ENCODE results near the gene ENPP7.

The ENPP7 gene

GRCh38 chr17:79728908-79729471 lies 1.8 kb upstream of the ENPP7 start:
- Histone ChIP-seq H3K4me1 (ENCODE audit: insufficient read depth, insufficient read length) (peaks cover 8% of the 10 kb centered on the region), H3K9ac (ENCODE audit: insufficient read length, low read depth) (no peak overlapping the region), H3K4me3 (ENCODE audit: insufficient read length, low read depth) (no peak overlapping the region), H3K27me3 (ENCODE audit: insufficient read depth, insufficient read length) (no peaks in the 10 kb centered on the region), H3K36me3 (ENCODE audit: insufficient read depth, insufficient read length, low read length) (no peaks in the 10 kb centered on the region), H3K9me3 (ENCODE audit: insufficient read depth, low read length) (no peaks in the 10 kb centered on the region)
- no peak for DNase-seq (ENCODE audit: low read depth, low spot score)
- TF ChIP-seq SUZ12 (IDR thresholded peaks at IDR 0.05; ENCODE audit: extremely low read depth, insufficient read depth, insufficient read length) (no peak), ZNF274 (IDR thresholded peaks at IDR 0.05; ENCODE audit: low read depth, low read length) (no peak), YY1 (IDR thresholded peaks at IDR 0.05; ENCODE audit: insufficient read depth, insufficient read length) (no peak)

GRCh38 chr17:79729761-79730160 lies 982 bp upstream of the ENPP7 start:
- H3K4me3 ChIP-seq (ENCODE audit: insufficient read length, low read depth), result no peak overlapping the region
- H3K4me1 ChIP-seq (ENCODE audit: insufficient read depth, insufficient read length), result peaks cover 8% of the 10 kb centered on the region
- DNase-seq (ENCODE audit: low read depth, low spot score), result no peak
- no peak overlapping the region for H3K9ac ChIP-seq (ENCODE audit: insufficient read length, low read depth)
- H3K27me3 ChIP-seq (ENCODE audit: insufficient read depth, insufficient read length), result no peaks in the 10 kb centered on the region
- no peaks in the 10 kb centered on the region for H3K9me3 ChIP-seq (ENCODE audit: insufficient read depth, low read length)
- no peaks in the 10 kb centered on the region for H3K36me3 ChIP-seq (ENCODE audit: insufficient read depth, insufficient read length, low read length)
- TF ChIP-seq YY1 (IDR thresholded peaks at IDR 0.05; ENCODE audit: insufficient read depth, insufficient read length) (no peak), SUZ12 (IDR thresholded peaks at IDR 0.05; ENCODE audit: extremely low read depth, insufficient read depth, insufficient read length) (no peak), ZNF274 (IDR thresholded peaks at IDR 0.05; ENCODE audit: low read depth, low read length) (no peak)

GRCh38 chr17:79730437-79730768 lies 340 bp upstream of the ENPP7 start:
- TF ChIP-seq SUZ12 (IDR thresholded peaks at IDR 0.05; ENCODE audit: extremely low read depth, insufficient read depth, insufficient read length) (no peak), ZNF274 (IDR thresholded peaks at IDR 0.05; ENCODE audit: low read depth, low read length) (no peak), YY1 (IDR thresholded peaks at IDR 0.05; ENCODE audit: insufficient read depth, insufficient read length) (no peak)
- H3K27me3 ChIP-seq (ENCODE audit: insufficient read depth, insufficient read length), result no peaks in the 10 kb centered on the region
- no peak for DNase-seq (ENCODE audit: low read depth, low spot score)
- no peaks in the 10 kb centered on the region for H3K9me3 ChIP-seq (ENCODE audit: insufficient read depth, low read length)
- no peak overlapping the region for H3K4me3 ChIP-seq (ENCODE audit: insufficient read length, low read depth)
- H3K36me3 ChIP-seq (ENCODE audit: insufficient read depth, insufficient read length, low read length), result no peaks in the 10 kb centered on the region
- H3K9ac ChIP-seq (ENCODE audit: insufficient read length, low read depth), result no peak overlapping the region
- peaks cover 8% of the 10 kb centered on the region for H3K4me1 ChIP-seq (ENCODE audit: insufficient read depth, insufficient read length)

GRCh38 chr17:79732254-79732653 lies 1.5 kb downstream of the ENPP7 start:
- H3K36me3 ChIP-seq (ENCODE audit: insufficient read depth, insufficient read length, low read length), result no peaks in the 10 kb centered on the region
- H3K9me3 ChIP-seq (ENCODE audit: insufficient read depth, low read length), result no peaks in the 10 kb centered on the region
- no peak overlapping the region for H3K9ac ChIP-seq (ENCODE audit: insufficient read length, low read depth)
- TF ChIP-seq SUZ12 (IDR thresholded peaks at IDR 0.05; ENCODE audit: extremely low read depth, insufficient read depth, insufficient read length), result no peak
- TF ChIP-seq ZNF274 (IDR thresholded peaks at IDR 0.05; ENCODE audit: low read depth, low read length), result no peak
- TF ChIP-seq YY1 (IDR thresholded peaks at IDR 0.05; ENCODE audit: insufficient read depth, insufficient read length), result no peak
- no peak overlapping the region for H3K4me3 ChIP-seq (ENCODE audit: insufficient read length, low read depth)
- peaks cover 8% of the 10 kb centered on the region for H3K4me1 ChIP-seq (ENCODE audit: insufficient read depth, insufficient read length)
- no peak for DNase-seq (ENCODE audit: low read depth, low spot score)
- no peaks in the 10 kb centered on the region for H3K27me3 ChIP-seq (ENCODE audit: insufficient read depth, insufficient read length)

GRCh38 chr17:79732804-79733691 lies 2.3 kb downstream of the ENPP7 start:
- Histone ChIP-seq H3K4me3 (ENCODE audit: insufficient read length, low read depth) (no peak overlapping the region), H3K4me1 (ENCODE audit: insufficient read depth, insufficient read length) (peaks cover 8% of the 10 kb centered on the region), H3K36me3 (ENCODE audit: insufficient read depth, insufficient read length, low read length) (no peaks in the 10 kb centered on the region), H3K9ac (ENCODE audit: insufficient read length, low read depth) (no peak overlapping the region), H3K9me3 (ENCODE audit: insufficient read depth, low read length) (no peaks in the 10 kb centered on the region), H3K27me3 (ENCODE audit: insufficient read depth, insufficient read length) (no peaks in the 10 kb centered on the region)
- TF ChIP-seq ZNF274 (IDR thresholded peaks at IDR 0.05; ENCODE audit: low read depth, low read length), result no peak
- no peak for TF ChIP-seq YY1 (IDR thresholded peaks at IDR 0.05; ENCODE audit: insufficient read depth, insufficient read length)
- no peak for TF ChIP-seq SUZ12 (IDR thresholded peaks at IDR 0.05; ENCODE audit: extremely low read depth, insufficient read depth, insufficient read length)
- no peak for DNase-seq (ENCODE audit: low read depth, low spot score)

GRCh38 chr17:79733692-79734070 lies 2.9 kb downstream of the ENPP7 start:
- Histone ChIP-seq H3K9ac (ENCODE audit: insufficient read length, low read depth) (no peak overlapping the region), H3K4me3 (ENCODE audit: insufficient read length, low read depth) (no peak overlapping the region), H3K27me3 (ENCODE audit: insufficient read depth, insufficient read length) (no peaks in the 10 kb centered on the region), H3K36me3 (ENCODE audit: insufficient read depth, insufficient read length, low read length) (no peaks in the 10 kb centered on the region), H3K9me3 (ENCODE audit: insufficient read depth, low read length) (no peaks in the 10 kb centered on the region), H3K4me1 (ENCODE audit: insufficient read depth, insufficient read length) (peaks cover 8% of the 10 kb centered on the region)
- no peak for DNase-seq (ENCODE audit: low read depth, low spot score)
- TF ChIP-seq ZNF274 (IDR thresholded peaks at IDR 0.05; ENCODE audit: low read depth, low read length), result no peak
- no peak for TF ChIP-seq YY1 (IDR thresholded peaks at IDR 0.05; ENCODE audit: insufficient read depth, insufficient read length)

- Histone ChIP-seq H3K9ac (ENCODE audit: insufficient read length, low read depth) (no peak overlapping the region), H3K4me1 (ENCODE audit: insufficient read depth, insufficient read length) (peaks cover 7% of the 10 kb centered on the region), H3K27me3 (ENCODE audit: insufficient read depth, insufficient read length) (peaks cover 6% of the 10 kb centered on the region), H3K9me3 (ENCODE audit: insufficient read depth, low read length) (no peaks in the 10 kb centered on the region), H3K4me3 (ENCODE audit: insufficient read length, low read depth) (no peak overlapping the region), H3K36me3 (ENCODE audit: insufficient read depth, insufficient read length, low read length) (no peaks in the 10 kb centered on the region)
- TF ChIP-seq YY1 (IDR thresholded peaks at IDR 0.05; ENCODE audit: insufficient read depth, insufficient read length), result no peak
- TF ChIP-seq ZNF274 (IDR thresholded peaks at IDR 0.05; ENCODE audit: low read depth, low read length), result no peak
- no peak for TF ChIP-seq SUZ12 (IDR thresholded peaks at IDR 0.05; ENCODE audit: extremely low read depth, insufficient read depth, insufficient read length)
- no peak for DNase-seq (ENCODE audit: low read depth, low spot score)
Measured at GRCh38 chr17:79735096-79735495, 4.4 kb downstream of the ENPP7 start.
